ENCODE results near the gene LMOD3. TPM values are rescaled to one million over a fixed set of nuclear protein-coding genes. Genes with fewer than 3 reads are reported as not detected.
A peak's percentile ranks its signal among the peaks of the same experiment; 100 is the strongest.

The LMOD3 gene
- total RNA-seq, 4 donors from 2014 or later, result 31.0 to 194 (median 113) TPM

DNA sequence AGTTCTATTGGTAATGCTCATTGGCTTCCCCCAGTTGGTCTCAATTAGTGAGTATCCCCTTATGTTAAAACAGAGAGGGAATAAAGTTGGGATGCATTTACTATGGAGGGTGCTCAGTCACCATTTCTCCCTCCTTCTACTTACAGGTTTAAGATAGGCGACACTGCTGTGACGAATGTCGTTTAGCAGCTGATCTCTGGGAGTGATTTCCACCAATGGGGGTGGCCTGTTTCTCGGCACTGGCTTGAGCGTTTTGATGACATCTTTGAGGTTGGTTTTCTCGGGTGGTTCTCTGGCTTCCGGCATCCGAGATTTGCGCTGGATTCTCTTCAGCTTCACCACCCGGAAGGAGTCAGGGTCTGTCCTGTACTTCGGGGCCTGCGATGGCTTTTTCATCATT is 3.8 kb downstream of the LMOD3 start:
- Histone ChIP-seq H3K4me3 (peak overlapping the region in 3 of 4 donors; percentile 34 to 40 (median 39)), H3K9me3 (no peaks in the 10 kb centered on the region), H3K4me1 (peaks cover 27 to 71% of the 10 kb centered on the region in 2 donors), H3K27me3 (no peaks in the 10 kb centered on the region), H3K36me3 (no peaks in the 10 kb centered on the region), H3K27ac (peak overlapping the region; percentile 95 to 97 (median 96))
- ATAC-seq (peak in 1 of 2 donors; percentile 23), DNase-seq (peak in 1 of 2 donors; percentile 67)
- intact Hi-C loops (cut with DNase I; ENCODE audit: low total_unique reads) (loop anchor here (2.0 kb wide), 1 partner anchor 32 kb away; no protein-coding TSS in a partner anchor), in situ Hi-C loops (cut with MboI; ENCODE audit: low sequenced_read_pairs in 4 of 4) (no loop called here)
- peak; percentile 8 to 54 for TF ChIP-seq POLR2A (IDR thresholded peaks at IDR 0.05)
- TF ChIP-seq, protein P1, sequence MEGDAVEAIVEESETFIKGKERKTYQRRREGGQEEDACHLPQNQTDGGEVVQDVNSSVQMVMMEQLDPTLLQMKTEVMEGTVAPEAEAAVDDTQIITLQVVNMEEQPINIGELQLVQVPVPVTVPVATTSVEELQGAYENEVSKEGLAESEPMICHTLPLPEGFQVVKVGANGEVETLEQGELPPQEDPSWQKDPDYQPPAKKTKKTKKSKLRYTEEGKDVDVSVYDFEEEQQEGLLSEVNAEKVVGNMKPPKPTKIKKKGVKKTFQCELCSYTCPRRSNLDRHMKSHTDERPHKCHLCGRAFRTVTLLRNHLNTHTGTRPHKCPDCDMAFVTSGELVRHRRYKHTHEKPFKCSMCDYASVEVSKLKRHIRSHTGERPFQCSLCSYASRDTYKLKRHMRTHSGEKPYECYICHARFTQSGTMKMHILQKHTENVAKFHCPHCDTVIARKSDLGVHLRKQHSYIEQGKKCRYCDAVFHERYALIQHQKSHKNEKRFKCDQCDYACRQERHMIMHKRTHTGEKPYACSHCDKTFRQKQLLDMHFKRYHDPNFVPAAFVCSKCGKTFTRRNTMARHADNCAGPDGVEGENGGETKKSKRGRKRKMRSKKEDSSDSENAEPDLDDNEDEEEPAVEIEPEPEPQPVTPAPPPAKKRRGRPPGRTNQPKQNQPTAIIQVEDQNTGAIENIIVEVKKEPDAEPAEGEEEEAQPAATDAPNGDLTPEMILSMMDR (IDR thresholded peaks at IDR 0.05 in 4 of 5, conservative IDR thresholded peaks at IDR 0.05 in 1 of 5), result no peak

DNA sequence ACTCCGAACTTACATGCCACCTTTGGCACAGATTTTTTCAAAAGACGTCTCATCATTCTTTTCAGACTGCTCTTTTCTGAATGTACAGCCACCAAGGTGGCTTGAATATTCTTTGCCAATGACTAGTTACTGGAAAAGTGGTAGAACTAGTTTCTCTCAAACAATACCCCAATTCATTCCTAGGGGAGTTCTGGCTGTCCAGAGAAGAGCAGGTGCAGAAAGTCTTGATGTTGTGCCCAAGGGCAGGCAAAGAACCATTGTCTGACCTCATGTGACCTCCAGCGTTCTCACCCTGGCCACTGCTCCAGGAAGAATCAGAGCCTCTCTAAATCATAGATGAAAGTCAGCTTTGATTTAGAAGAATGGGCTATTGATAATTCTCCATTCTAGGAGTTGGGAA is 5.5 kb downstream of the LMOD3 start:
- peak overlapping the region; percentile 95 to 97 (median 96) for H3K27ac ChIP-seq
- H3K27me3 ChIP-seq, result no peaks in the 10 kb centered on the region
- peak in 1 of 2 donors; percentile 20 for ATAC-seq
- in situ Hi-C loops (cut with MboI; ENCODE audit: low sequenced_read_pairs in 4 of 4) (no loop called here), intact Hi-C loops (cut with DNase I; ENCODE audit: low total_unique reads) (loop anchor here (2.0 kb wide), 1 partner anchor 622 kb away; the partner anchor contains the start of gene MITF)
- no peaks in the 10 kb centered on the region for H3K9me3 ChIP-seq
- H3K4me1 ChIP-seq, result peaks cover 30 to 79% of the 10 kb centered on the region in 2 donors
- H3K36me3 ChIP-seq, result no peaks in the 10 kb centered on the region
- TF ChIP-seq, protein P1 (IDR thresholded peaks at IDR 0.05 in 4 of 5, conservative IDR thresholded peaks at IDR 0.05 in 1 of 5), result no peak
- no peak for TF ChIP-seq POLR2A (IDR thresholded peaks at IDR 0.05)
- H3K4me3 ChIP-seq, result peak overlapping the region; percentile 26 to 50 (median 37)
- DNase-seq, result peak in 1 of 2 donors; percentile 66

DNA sequence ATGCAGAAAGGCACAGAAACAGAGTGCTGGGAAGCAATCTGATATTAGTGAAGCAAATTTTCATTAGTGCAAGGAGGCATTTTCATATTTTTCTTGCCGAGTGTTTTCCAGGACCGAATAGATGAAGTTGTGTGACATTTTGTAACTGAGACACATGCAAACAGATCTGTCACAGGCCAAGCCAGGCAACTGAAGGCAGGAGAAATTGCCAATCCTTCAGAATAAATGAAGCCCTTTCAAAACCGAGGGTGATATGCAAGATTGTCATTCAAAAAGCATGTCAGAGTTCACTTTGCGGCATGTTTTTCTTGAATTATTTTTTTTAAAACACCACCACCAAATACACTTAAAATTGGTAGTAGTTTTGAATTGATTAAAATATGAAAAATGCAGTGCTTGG is 6.2 kb downstream of the LMOD3 start:
- Histone ChIP-seq H3K27me3 (no peaks in the 10 kb centered on the region), H3K4me1 (peaks cover 36 to 81% of the 10 kb centered on the region in 2 donors), H3K9me3 (no peaks in the 10 kb centered on the region), H3K36me3 (no peaks in the 10 kb centered on the region), H3K27ac (peak overlapping the region; percentile 95 to 97 (median 96)), H3K4me3 (peak overlapping the region; percentile 26 to 50 (median 37))
- intact Hi-C loops (cut with DNase I; ENCODE audit: low total_unique reads), result loop anchor here (2.0 kb wide), 1 partner anchor 623 kb away; the partner anchor contains the start of gene MITF
- DNase-seq (no peak), ATAC-seq (no peak)
- TF ChIP-seq POLR2A (IDR thresholded peaks at IDR 0.05), result no peak
- TF ChIP-seq, protein P1 (IDR thresholded peaks at IDR 0.05 in 4 of 5, conservative IDR thresholded peaks at IDR 0.05 in 1 of 5), result no peak
- in situ Hi-C loops (cut with MboI; ENCODE audit: low sequenced_read_pairs in 4 of 4), result no loop called here

DNA sequence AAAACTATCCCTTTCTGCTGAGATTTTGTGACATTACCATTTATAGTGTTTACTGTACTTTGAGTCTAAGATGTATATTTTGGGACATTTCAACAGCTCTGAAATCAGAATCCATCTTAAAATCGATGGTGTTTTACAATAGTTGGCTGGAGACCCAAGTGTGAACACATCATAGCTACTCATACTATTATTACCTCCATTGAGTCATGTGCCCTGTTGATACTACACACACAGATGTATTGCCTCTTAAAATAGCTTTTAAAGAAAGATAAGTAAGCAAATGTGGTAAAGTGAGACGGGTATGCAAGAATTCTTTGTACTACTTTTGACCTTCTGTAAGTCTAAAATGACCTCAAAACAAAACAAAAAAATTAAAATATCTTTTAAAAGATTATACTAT is 6.7 kb downstream of the LMOD3 start:
- peak; percentile 52 to 55 for ATAC-seq
- TF ChIP-seq POLR2A (IDR thresholded peaks at IDR 0.05), result no peak
- TF ChIP-seq, protein P1 (IDR thresholded peaks at IDR 0.05 in 4 of 5, conservative IDR thresholded peaks at IDR 0.05 in 1 of 5), result no peak
- Histone ChIP-seq H3K4me3 (peak overlapping the region; percentile 26 to 50 (median 37)), H3K9me3 (no peaks in the 10 kb centered on the region), H3K27me3 (no peaks in the 10 kb centered on the region), H3K36me3 (no peaks in the 10 kb centered on the region), H3K27ac (peak overlapping the region; percentile 95 to 97 (median 96)), H3K4me1 (peaks cover 40 to 85% of the 10 kb centered on the region in 2 donors)
- in situ Hi-C loops (cut with MboI; ENCODE audit: low sequenced_read_pairs in 4 of 4) (no loop called here), intact Hi-C loops (cut with DNase I; ENCODE audit: low total_unique reads) (loop anchor here (2.0 kb wide), 1 partner anchor 623 kb away; the partner anchor contains the start of gene MITF)
- DNase-seq, result no peak
